HG03575 (cell line): ENCODE results near the gene PRKCD.

Experiments used
- ATAC-seq: cut with Tn5 transposase; IDR thresholded peaks from one replicate; pipeline ENCODE4 v1.9.1; 2021; ENCODE audit not compliant: unreplicated experiment, insufficient number of reproducible peaks, low FRiP score; ENCODE audit errors: extremely low read depth

Gene PRKCD

DNA sequence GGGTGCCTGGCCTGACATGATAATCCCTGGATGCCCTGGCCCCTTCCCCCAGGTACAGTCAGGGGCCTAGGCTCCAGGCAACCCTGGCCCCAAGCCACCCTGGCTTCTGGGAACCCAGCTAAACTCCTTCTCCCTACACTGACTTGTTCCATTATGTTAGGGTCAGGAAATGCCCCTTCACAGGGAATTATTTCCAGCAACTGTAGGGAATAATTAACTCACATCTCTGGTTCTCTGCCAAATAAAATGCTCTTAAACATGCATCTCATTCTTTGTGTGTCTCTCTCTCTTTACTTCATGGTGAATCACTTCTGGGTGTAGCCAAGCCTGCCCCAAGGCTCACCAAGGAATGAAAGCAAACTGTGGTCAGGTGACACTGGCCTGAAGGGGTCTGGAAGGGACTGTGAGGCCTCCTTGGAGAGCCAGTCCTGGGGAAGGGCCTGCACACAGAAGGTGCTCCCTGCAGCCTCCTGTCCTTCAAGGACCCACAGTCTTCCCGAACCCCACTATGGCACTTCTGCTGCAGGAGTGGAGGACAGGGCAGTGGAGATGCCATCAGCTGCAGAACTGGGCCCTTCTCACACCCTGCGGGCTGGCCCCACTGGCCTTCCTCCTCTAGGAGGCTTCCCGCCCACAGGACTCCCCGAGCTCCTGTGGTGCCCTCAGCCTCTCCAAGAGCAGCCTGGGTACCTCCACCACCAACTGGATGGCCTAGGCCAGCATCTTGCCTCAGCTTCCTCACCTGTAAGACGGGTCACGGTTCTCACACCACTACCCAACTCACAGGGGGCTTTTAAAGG is 77.2 kb downstream of the PRKCD start:
- no peak for ATAC-seq

DNA sequence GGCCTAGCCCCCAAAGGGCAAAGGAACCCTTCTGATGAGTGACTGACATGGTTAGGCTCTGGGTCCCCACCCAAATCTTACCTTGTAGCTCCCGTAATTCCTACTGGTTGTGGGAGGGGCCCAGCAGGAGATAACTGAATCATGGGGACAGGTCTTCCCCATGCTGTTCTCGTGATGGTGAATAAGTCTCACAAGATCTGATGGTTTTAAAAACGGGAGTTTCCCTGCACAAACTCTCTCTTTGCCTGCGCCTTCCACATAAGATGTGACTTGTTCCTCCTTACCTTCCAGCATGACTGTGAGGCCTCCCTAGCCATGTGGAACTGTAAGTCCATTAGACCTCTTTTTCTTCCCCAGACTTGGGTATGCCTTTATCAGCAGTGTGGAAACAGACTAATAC is 77.9 kb downstream of the PRKCD start:
- ATAC-seq = no peak

DNA sequence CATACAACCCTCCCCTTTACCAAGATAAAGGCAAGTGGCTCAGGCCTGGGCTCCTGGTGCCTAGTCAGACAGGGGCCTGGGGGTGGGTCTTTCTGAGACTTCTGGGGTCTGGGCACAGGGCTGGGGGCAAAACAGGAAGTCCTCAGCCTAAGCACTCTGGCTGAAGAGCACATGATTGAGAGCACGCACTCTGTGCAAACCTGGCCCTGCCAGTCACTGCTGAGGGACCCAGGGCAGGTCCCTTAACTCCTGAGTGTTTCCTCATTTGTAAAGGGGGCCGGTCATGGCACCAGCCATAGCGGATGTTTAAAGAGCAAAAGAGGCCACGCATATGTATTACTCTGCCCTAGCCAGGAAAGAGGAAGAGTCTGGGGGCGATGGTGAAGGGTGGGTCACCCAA is 78.8 kb downstream of the PRKCD start:
- no peak for ATAC-seq

DNA sequence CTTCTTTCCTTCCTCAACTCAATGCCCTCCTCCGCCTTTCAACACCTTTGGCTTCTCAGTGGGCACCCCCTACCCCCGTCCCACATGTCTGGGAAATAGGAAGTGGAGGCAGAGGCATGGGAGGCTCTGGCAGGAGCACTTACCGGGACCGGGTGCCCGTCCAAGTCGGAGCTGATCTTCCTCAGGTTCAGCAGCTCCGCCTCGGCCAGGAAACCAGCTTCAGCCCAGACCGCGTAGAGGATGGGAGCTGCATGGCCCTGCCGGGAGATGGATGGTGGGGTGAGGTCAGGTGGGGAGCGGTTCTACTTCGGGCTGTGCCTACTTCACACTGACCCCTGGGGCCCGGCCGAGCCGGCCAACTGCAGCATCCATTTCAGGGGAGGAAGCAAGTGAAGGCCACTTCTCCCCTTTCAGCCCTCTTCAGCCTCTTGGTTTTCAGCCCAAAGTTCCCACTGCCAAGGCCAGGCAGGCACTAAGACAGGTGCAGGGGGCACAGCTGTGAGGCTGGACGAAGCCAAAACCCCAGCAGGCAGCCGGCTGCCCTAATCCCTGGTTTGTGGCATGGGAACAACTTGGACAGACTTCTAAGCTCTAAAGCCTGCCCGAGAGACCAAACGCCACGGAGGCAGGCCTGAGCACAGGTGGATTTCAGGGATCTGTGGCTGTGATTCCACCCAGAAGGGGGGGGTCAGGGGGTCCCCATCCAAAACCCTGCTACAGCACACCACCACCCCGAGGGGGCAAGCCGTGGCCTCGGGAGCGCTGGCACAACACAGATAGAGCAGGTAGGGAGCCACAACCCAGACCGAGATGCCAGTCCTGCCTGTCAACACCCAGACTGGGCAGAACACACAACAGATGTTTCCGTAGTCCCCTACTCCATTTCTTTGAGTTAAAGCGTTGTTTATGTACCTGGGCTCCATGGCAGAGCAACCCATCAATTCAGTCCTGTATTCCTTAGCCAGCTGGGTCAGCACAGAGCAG is 80.3 kb downstream of the PRKCD start:
- ATAC-seq = no peak

DNA sequence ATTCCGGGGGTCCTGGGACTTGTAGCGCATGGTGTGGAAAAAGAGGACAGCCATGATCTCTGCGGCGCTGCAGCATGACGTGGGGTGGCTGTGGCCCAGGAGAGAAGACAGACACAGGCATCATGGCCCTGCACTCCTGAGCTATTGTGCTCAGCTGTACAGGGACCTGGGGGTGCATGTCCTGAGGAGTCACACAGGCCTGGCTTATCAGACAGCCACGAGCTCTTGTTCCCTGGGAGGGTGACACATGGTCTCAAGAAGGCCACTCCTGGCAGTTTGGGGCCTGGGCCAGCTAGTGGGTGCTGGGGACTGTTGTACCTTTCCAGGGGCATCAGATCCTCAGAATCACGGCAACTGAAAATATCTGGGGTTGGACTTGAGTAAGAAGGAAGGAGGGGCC is 81.1 kb downstream of the PRKCD start:
- ATAC-seq = no peak
